HepG2 (cell line): ENCODE results near the gene USP36. TPM values are rescaled to one million over a fixed set of nuclear protein-coding genes. Genes with fewer than 3 reads are reported as not detected.
A peak's percentile ranks its signal among the peaks of the same experiment; 100 is the strongest.

Source experiments
- ATAC-seq: fragments of 200-7000 bp; cut with Tn5 transposase; 3 replicates; pipeline ENCODE4 v1.9.1; 2020; ENCODE audit warnings: mild to moderate bottlenecking, moderate library complexity
- BruUV-seq: library from RNA; stranded (reverse); fragments of 400-500 nt; replicated peaks from 2 replicates; lab custom pipeline; 2021; lab: Mats Ljungman, UMichigan
- CTCF ChIA-PET: fragments of 300-600 bp; formaldehyde crosslinking; extraction: SDS; loops from one replicate; lab custom pipeline; 2021; ENCODE audit warnings: low total read pairs, inconsistent platforms, low intra/inter-chr PET ratio; lab: Yijun Ruan, JAX
- POLR2A ChIA-PET: fragments of 350-600 bp; sonication (Branson Sonifier 250); formaldehyde crosslinking; loops from one replicate; lab custom pipeline; 2020; ENCODE audit warnings: antibody characterized with exemption, inconsistent platforms; lab: Yijun Ruan, JAX
- DNase-seq: peaks from one replicate; pipeline ENCODE4 v3.0.0-alpha.2; 2015; ENCODE audit warnings: low spot score
- FAIRE-seq: peaks from 3 replicates; lab custom pipeline; 2011; peaks lifted over from hg19 to GRCh38; lab: Jason Lieb, UNC
- H2AFZ ChIP-seq: one replicate; pipeline ENCODE4 v1.6.1; 2011; ENCODE audit warnings: low read length, inconsistent platforms
- H3K27ac ChIP-seq: fragments of 300-600 bp; 3 replicates; pipeline ENCODE4 v1.8.0; 2011; ENCODE audit warnings: mixed run types, mild to moderate bottlenecking, mixed read lengths, low read length, inconsistent platforms; ENCODE audit not compliant: insufficient read depth; ENCODE audit errors: extremely low read length
- H3K27me3 ChIP-seq, 2 experiments: fragments of 200-600 bp in 1 of 2; 2 replicates in 1 of 2; 3 replicates in 1 of 2; pipeline versions ENCODE4 v1.6.0 to v1.8.0; 2011; ENCODE audit warnings: low read length in 2 of 2, mild to moderate bottlenecking in 2 of 2, moderate library complexity in 2 of 2, inconsistent platforms in 1 of 2; ENCODE audit not compliant: insufficient read depth in 2 of 2, control insufficient read depth in 1 of 2
- H3K36me3 ChIP-seq, 2 experiments: fragments of 200-600 bp in 1 of 2; replicated peaks in 1 of 2; 2 replicates in 1 of 2; 3 replicates in 1 of 2; pipeline versions ENCODE4 v1.5.1 to v1.8.0; 2011; ENCODE audit warnings: low read length in 2 of 2, inconsistent platforms in 1 of 2; ENCODE audit not compliant: insufficient read depth in 2 of 2, control insufficient read depth in 1 of 2
- H3K4me1 ChIP-seq: 2 replicates; pipeline ENCODE4 v1.5.1; 2012; ENCODE audit warnings: low read length, inconsistent platforms; ENCODE audit not compliant: insufficient read depth
- H3K4me2 ChIP-seq: 2 replicates; pipeline ENCODE4 v1.6.0; 2011; ENCODE audit warnings: low read depth, low read length, inconsistent platforms
- H3K4me3 ChIP-seq, 3 experiments: fragments of 200-600 bp in 1 of 3; sonication (generic), shearing (Covaris generic) in 1 of 3; replicated peaks in 1 of 3; 2 replicates each; pipeline ENCODE4 v1.5.1; 2011 to 2016; ENCODE audit warnings: low read length in 3 of 3, inconsistent platforms in 2 of 3, low read depth in 2 of 3, mild to moderate bottlenecking in 2 of 3, control low read depth in 1 of 3, mixed read lengths in 1 of 3; ENCODE audit not compliant: insufficient read depth in 1 of 3
- H3K79me2 ChIP-seq: one replicate; pipeline ENCODE4 v1.6.1; 2011; ENCODE audit warnings: low read length, inconsistent platforms; ENCODE audit not compliant: insufficient read depth
- H3K9ac ChIP-seq: 2 replicates; pipeline ENCODE4 v1.6.0; 2011; ENCODE audit warnings: mild to moderate bottlenecking, low read depth, low read length, inconsistent platforms; ENCODE audit not compliant: insufficient read depth
- H3K9me3 ChIP-seq: 2 replicates; pipeline ENCODE4 v1.5.1; 2012; ENCODE audit warnings: mild to moderate bottlenecking, low read length
- H4K20me1 ChIP-seq: 2 replicates; pipeline ENCODE4 v1.6.0; 2011; ENCODE audit warnings: inconsistent platforms, mild to moderate bottlenecking, low read length, moderate library complexity; ENCODE audit not compliant: insufficient read depth
- AHR ChIP-seq: IDR thresholded peaks from 2 replicates; pipeline ENCODE4 v1.6.1; 2018; ENCODE audit warnings: missing genetic modification reagents, missing compliant biosample characterization
- BHLHE40 ChIP-seq: IDR thresholded peaks from 2 replicates; pipeline ENCODE4 v1.6.1; 2011; ENCODE audit warnings: low read length, improper control_type of control experiment
- CEBPB ChIP-seq: IDR thresholded peaks from 2 replicates; pipeline ENCODE4 v1.6.1; 2011; ENCODE audit warnings: low read depth, low read length, improper control_type of control experiment, borderline replicate concordance
- CEBPG ChIP-seq: IDR thresholded peaks from 2 replicates; pipeline ENCODE4 v1.6.1; 2016
- MAFG ChIP-seq: sonication (generic); formaldehyde crosslinking; IDR thresholded peaks from 2 replicates; pipeline ENCODE4 v1.5.1; 2020; ENCODE audit warnings: mild to moderate bottlenecking, missing genetic modification reagents
- MAX ChIP-seq: IDR thresholded peaks from 2 replicates; pipeline ENCODE4 v1.6.1; 2012; ENCODE audit warnings: inconsistent platforms
- MED1 ChIP-seq: sonication (generic); formaldehyde crosslinking; IDR thresholded peaks from 2 replicates; pipeline ENCODE4 v1.4.0; 2020; ENCODE audit warnings: missing genetic modification reagents
- PBX3 ChIP-seq: sonication (generic); formaldehyde crosslinking; IDR thresholded peaks from 2 replicates; pipeline ENCODE4 v1.8.1; 2023; ENCODE audit warnings: missing genetic modification reagents, inconsistent platforms, borderline replicate concordance
- PRPF4 ChIP-seq: fragments of 200-400 bp; formaldehyde crosslinking; IDR thresholded peaks from 2 replicates; pipeline ENCODE4 v1.6.1; 2016; ENCODE audit warnings: low read length, low read depth; ENCODE audit not compliant: poor library complexity, severe bottlenecking
- SAP130 ChIP-seq: IDR thresholded peaks from 2 replicates; pipeline ENCODE4 v1.6.1; 2016; ENCODE audit warnings: low read depth
- ZGPAT ChIP-seq: IDR thresholded peaks from 2 replicates; pipeline ENCODE4 v1.6.1; 2016; ENCODE audit warnings: mild to moderate bottlenecking
- ZNF335 ChIP-seq: sonication (generic); formaldehyde crosslinking; IDR thresholded peaks from 2 replicates; pipeline ENCODE4 v1.4.0; 2020; ENCODE audit warnings: missing genetic modification reagents
- ZNF558 ChIP-seq: sonication (generic); formaldehyde crosslinking; IDR thresholded peaks from 2 replicates; pipeline ENCODE4 v1.9.0; 2022; ENCODE audit warnings: mild to moderate bottlenecking, missing genetic modification reagents, borderline replicate concordance
- ZNF569 ChIP-seq: sonication (generic); formaldehyde crosslinking; IDR thresholded peaks from 2 replicates; pipeline ENCODE4 v1.5.0; 2020; ENCODE audit warnings: mild to moderate bottlenecking, missing genetic modification reagents, moderate library complexity, borderline replicate concordance
- ZNF687 ChIP-seq: sonication (generic); formaldehyde crosslinking; IDR thresholded peaks from 2 replicates; pipeline ENCODE4 v1.5.1; 2020; ENCODE audit warnings: mild to moderate bottlenecking, missing genetic modification reagents, moderate library complexity
- ZSCAN20 ChIP-seq: sonication (generic); formaldehyde crosslinking; IDR thresholded peaks from 2 replicates; pipeline ENCODE4 v1.4.0; 2020; ENCODE audit warnings: missing genetic modification reagents, mild to moderate bottlenecking, borderline replicate concordance
- ZSCAN25 ChIP-seq: sonication (generic); formaldehyde crosslinking; IDR thresholded peaks from 2 replicates; pipeline ENCODE4 v1.8.0; 2022; ENCODE audit warnings: mild to moderate bottlenecking, missing genetic modification reagents
- WGBS: methylation state at CpG from one replicate; pipeline ENCODE4 v1.1.6; 2017; ENCODE audit warnings: low lambda C conversion rate; 5-methylcytosine and 5-hydroxymethylcytosine counted together
- in situ Hi-C: cut with HindIII; loops from 2 replicates; pipeline ENCODE4 v1.10.0; 2017; ENCODE audit warnings: low pct_unique_long_range_greater_than_20kb; ENCODE audit not compliant: extremely low pct_ligation_motif_present
- intact Hi-C: fragments of 100-400 bp; cut with micrococcal nuclease; formaldehyde crosslinking; loops from one replicate; pipeline ENCODE4 v1.10.0; 2022; ENCODE audit not compliant: unreplicated experiment
- polyA plus RNA-seq, 8 experiments: library from polyadenylated mRNA; depleted of rRNA in 3 of 8; stranded (reverse) in 7 of 8; unstranded in 1 of 8; fragments of >200 nt; fragmentation: Illumina TruSeq in 4 of 8; extraction: Trizol in 4 of 8; gene quantifications; 2 replicates each; pipeline versions ENCODE4 v1.2.1 to v1.2.3, GENCODE V29; 2011 to 2016; ENCODE audit warnings: low read depth in 4 of 8, missing spikeins in 1 of 8, mixed read lengths in 1 of 8; ENCODE audit not compliant: insufficient read depth in 1 of 8
- total RNA-seq, 5 experiments: library from RNA; depleted of rRNA; stranded (reverse); fragments of >200 nt; fragmentation: Illumina TruSeq; extraction: Trizol; gene quantifications; 2 replicates each; pipeline ENCODE4 v1.2.3, GENCODE V29; 2016; ENCODE audit warnings: low read depth in 1 of 5

The USP36 gene
- total and polyA plus RNA-seq, 2 of the 13 experiments (the other 11 are each of a cell fraction or from before 2014, with no cell fraction given): 29.6 to 45.9 TPM

GRCh38 chr17:78862073-78863023, 21.7 kb upstream of the USP36 start:
- 84% methylated on average over 17 of the region's 17 CpGs for WGBS
- ChIA-PET CTCF (no interaction called here), POLR2A (interaction anchor here (0.8 to 1.3 kb wide), 2 partner anchors 74 to 117 kb away, joined by 3 read pairs; no protein-coding TSS in a partner anchor)
- H3K79me2 ChIP-seq: no peaks in the 10 kb centered on the region
- FAIRE-seq (no peak), DNase-seq (peak; percentile 62), ATAC-seq (peak; percentile 22; the same call in 1 of the 3 replicates)
- H3K9me3 ChIP-seq: no peaks in the 10 kb centered on the region
- no peak overlapping the region for H3K4me2 ChIP-seq
- in situ Hi-C loops (no loop called here), intact Hi-C loops (no loop called here)
- BruUV-seq: no TSS peak
- no peak overlapping the region for H2AFZ ChIP-seq
- no peak overlapping the region for H3K9ac ChIP-seq
- no peak overlapping the region for H3K27ac ChIP-seq
- H3K27me3 ChIP-seq: no peaks in the 10 kb centered on the region
- no peak overlapping the region for H3K4me3 ChIP-seq
- H4K20me1 ChIP-seq: no peaks in the 10 kb centered on the region
- peaks cover 15% of the 10 kb centered on the region for H3K4me1 ChIP-seq
- peaks cover 0 to under 1% of the 10 kb centered on the region in 2 experiments; a peak in 1 of 5 replicates for H3K36me3 ChIP-seq
- TF ChIP-seq BHLHE40 (peak; percentile 85), PBX3 (CRISPR knock-in tag) (no peak), ZSCAN25 (peak; percentile 89), CEBPG (CRISPR knock-in tag) (no peak), ZSCAN20 (CRISPR knock-in tag) (no peak), MED1 (CRISPR knock-in tag) (no peak), SAP130 (CRISPR knock-in tag) (peak; percentile 39), ZNF335 (0 out of 2 replicates have a peak, but pooled peaks have one; percentile 16), ZNF569 (CRISPR knock-in tag) (no peak), PRPF4 (peak; percentile 13), AHR (CRISPR knock-in tag) (0 out of 2 replicates have a peak, but pooled peaks have one; percentile 17), ZNF558 (CRISPR knock-in tag) (no peak), CEBPB (peak; percentile 34; the same call in 1 of the 2 replicates), MAX (peak; percentile 21; the same call in 1 of the 2 replicates), ZNF687 (CRISPR knock-in tag) (peak; percentile 41), MAFG (CRISPR knock-in tag) (no peak), ZGPAT (CRISPR knock-in tag) (peak; percentile 39; the same call in 1 of the 2 replicates)
